Ovary (tissue), 3 donors: ENCODE results near the gene TXNDC16.

Experiments
- CTCF ChIP-seq, 3 donors: fragments of 450-650 bp in 2 of 3; fragments of 200-600 bp in 1 of 3; IDR thresholded peaks; one replicate each; pipeline versions ENCODE4 v1.5.1 to v1.8.0; 2016 to 2022; ENCODE audit warnings: antibody characterized with exemption in 3 of 3, mild to moderate bottlenecking in 1 of 3
- EP300 ChIP-seq: sonication (generic); formaldehyde crosslinking; IDR thresholded peaks from one replicate; pipeline ENCODE4 v1.6.1; 2017; ENCODE audit warnings: antibody characterized with exemption
- POLR2A ChIP-seq: fragments of 450-650 bp; IDR thresholded peaks from one replicate; pipeline ENCODE4 v1.6.1; 2017; ENCODE audit warnings: antibody characterized with exemption, mild to moderate bottlenecking, moderate library complexity
- donor health status: DM: no; HTN: no; CAD: no.

GRCh38 chr14:52551205-52551604, 1.1 kb downstream of the TXNDC16 start:
- TF ChIP-seq CTCF (IDR thresholded peaks at IDR 0.05): no peak
- no peak for TF ChIP-seq POLR2A
- no peak for TF ChIP-seq EP300
